GM12878 (cell line): Measurements from ENCODE around the gene UBE2O. TPM values are rescaled to one million over a fixed set of nuclear protein-coding genes. Genes with fewer than 3 reads are reported as not detected.

Experiments used
- ATAC-seq: fragments of 200-7000 bp; cut with Tn5 transposase; 3 replicates; pipeline ENCODE4 v1.9.1; 2020; ENCODE audit warnings: mild to moderate bottlenecking, moderate library complexity
- Bru-seq: library from RNA; stranded (reverse); fragments of 400-500 nt; gene quantifications from one replicate; lab custom pipeline; 2021; lab: Mats Ljungman, UMichigan
- BruChase-seq, 2 experiments: library from RNA; stranded (reverse); fragments of 400-500 nt; gene quantifications; one replicate each; lab custom pipeline; 2021; lab: Mats Ljungman, UMichigan
- BruUV-seq: library from RNA; stranded (reverse); fragments of 400-500 nt; replicated peaks from 2 replicates; lab custom pipeline; 2021; lab: Mats Ljungman, UMichigan
- CTCF ChIA-PET: fragments of 300-600 bp; sonication (Branson Sonifier 250); formaldehyde crosslinking; extraction: SDS; loops from one replicate; lab custom pipeline; 2021; ENCODE audit warnings: inconsistent platforms; lab: Yijun Ruan, JAX
- POLR2A ChIA-PET: fragments of 350-600 bp; formaldehyde crosslinking; extraction: SDS; loops from one replicate; lab custom pipeline; 2021; ENCODE audit warnings: inconsistent platforms; lab: Charles Lee
- RAD21 ChIA-PET: fragments of 300-600 bp; sonication (Branson Sonifier 250); formaldehyde crosslinking; loops from one replicate; lab custom pipeline; 2023; ENCODE audit warnings: antibody characterized with exemption; ENCODE audit not compliant: unreplicated experiment; lab: Charles Lee
- SMC1A ChIA-PET: fragments of 300-600 bp; sonication (Branson Sonifier 250); formaldehyde crosslinking; loops from one replicate; lab custom pipeline; 2023; ENCODE audit not compliant: unreplicated experiment, uncharacterized antibody; lab: Charles Lee
- DNase-seq: peaks from one replicate; pipeline ENCODE4 v3.0.0-alpha.2; 2011; ENCODE audit warnings: low read depth, low spot score
- FAIRE-seq: peaks from 3 replicates; lab custom pipeline; 2011; peaks lifted over from hg19 to GRCh38; lab: Jason Lieb, UNC
- H2AFZ ChIP-seq: 2 replicates; pipeline ENCODE4 v1.6.0; 2011; ENCODE audit warnings: low read depth, low read length, control low read depth; ENCODE audit not compliant: control insufficient read depth
- H3K27ac ChIP-seq: 2 replicates; pipeline ENCODE4 v1.5.1; 2011; ENCODE audit warnings: control low read depth; ENCODE audit not compliant: control insufficient read depth, insufficient read depth
- H3K27me3 ChIP-seq, 2 experiments: replicated peaks in 1 of 2; 2 replicates each; pipeline versions ENCODE4 v1.6.0 to v1.6.1; 2011; ENCODE audit warnings: low read length in 1 of 2; ENCODE audit not compliant: control insufficient read depth in 2 of 2, insufficient read depth in 2 of 2
- H3K36me3 ChIP-seq, 2 experiments: 2 replicates each; pipeline ENCODE4 v1.5.1; 2011; ENCODE audit warnings: low read length in 1 of 2; ENCODE audit not compliant: control insufficient read depth in 2 of 2, insufficient read depth in 2 of 2
- H3K4me1 ChIP-seq: 2 replicates; pipeline ENCODE4 v1.6.1; 2011; ENCODE audit warnings: mild to moderate bottlenecking, low read length, moderate library complexity, mixed read lengths; ENCODE audit not compliant: control insufficient read depth, insufficient read depth
- H3K4me2 ChIP-seq: 2 replicates; pipeline ENCODE4 v1.6.0; 2011; ENCODE audit warnings: control low read depth; ENCODE audit not compliant: control insufficient read depth, insufficient read depth
- H3K4me3 ChIP-seq: fragments of 200-600 bp; sonication (generic); 2 replicates; pipeline ENCODE4 v1.5.1; 2016
- H3K79me2 ChIP-seq: 2 replicates; pipeline ENCODE4 v1.6.0; 2011; ENCODE audit warnings: low read length; ENCODE audit not compliant: control insufficient read depth, insufficient read depth
- H3K9ac ChIP-seq: 2 replicates; pipeline ENCODE4 v1.8.0; 2011; ENCODE audit warnings: low read length, control low read depth, mixed read lengths; ENCODE audit not compliant: control insufficient read depth, insufficient read depth
- H3K9me3 ChIP-seq: replicated peaks from 3 replicates; pipeline ENCODE4 v1.5.1; 2011; ENCODE audit warnings: mild to moderate bottlenecking, low read length; ENCODE audit not compliant: control insufficient read depth, insufficient read depth
- H4K20me1 ChIP-seq: 2 replicates; pipeline ENCODE4 v1.6.0; 2011; ENCODE audit not compliant: control insufficient read depth, insufficient read depth
- BRCA1 ChIP-seq: IDR thresholded peaks from 2 replicates; pipeline ENCODE4 v1.6.1; 2011; ENCODE audit warnings: low read depth, low read length, improper control_type of control experiment
- EGR1 ChIP-seq, 2 experiments: IDR thresholded peaks; 1 replicate in 1 of 2; 2 replicates in 1 of 2; pipeline ENCODE4 v1.6.1; 2011 to 2012; ENCODE audit warnings: low read depth in 2 of 2, low read length in 2 of 2, borderline replicate concordance in 1 of 2, mild to moderate bottlenecking in 1 of 2, moderate library complexity in 1 of 2
- MTA3 ChIP-seq: IDR thresholded peaks from 2 replicates; pipeline ENCODE4 v1.6.1; 2012; ENCODE audit warnings: low read length, inconsistent platforms, borderline replicate concordance
- NFIC ChIP-seq: IDR thresholded peaks from 2 replicates; pipeline ENCODE4 v1.6.1; 2012; ENCODE audit warnings: low read depth, mild to moderate bottlenecking, inconsistent platforms, low read length, moderate library complexity
- NFXL1 ChIP-seq: fragments of 450-650 bp; IDR thresholded peaks from 2 replicates; pipeline ENCODE4 v1.6.1; 2017; ENCODE audit warnings: antibody characterized with exemption, mild to moderate bottlenecking, borderline replicate concordance
- NFYA ChIP-seq: IDR thresholded peaks from 2 replicates; pipeline ENCODE4 v1.6.1; 2011; ENCODE audit warnings: low read depth, mild to moderate bottlenecking, low read length, improper control_type of control experiment, borderline replicate concordance
- PBX3 ChIP-seq: IDR thresholded peaks from 2 replicates; pipeline ENCODE4 v1.6.1; 2011; ENCODE audit warnings: mild to moderate bottlenecking, low read depth, low read length, moderate library complexity; ENCODE audit not compliant: insufficient replicate concordance
- RELB ChIP-seq: fragments of 450-650 bp; IDR thresholded peaks from 2 replicates; pipeline ENCODE4 v1.6.1; 2017; ENCODE audit warnings: low read depth, mild to moderate bottlenecking, moderate library complexity
- ZNF274 ChIP-seq: IDR thresholded peaks from one replicate; pipeline ENCODE4 v1.8.0; 2011; ENCODE audit not compliant: insufficient read length, insufficient read depth
- ZZZ3 ChIP-seq: IDR thresholded peaks from 2 replicates; pipeline ENCODE4 v1.6.1; 2011; ENCODE audit warnings: low read depth; ENCODE audit not compliant: control insufficient read depth, insufficient read length
- WGBS: methylation state at CpG from one replicate; pipeline ENCODE4 v1.1.6; 2016; ENCODE audit warnings: low lambda C conversion rate; ENCODE audit not compliant: insufficient replicate concordance, insufficient coverage; ENCODE audit errors: missing lambda C conversion rate; 5-methylcytosine and 5-hydroxymethylcytosine counted together
- in situ Hi-C: fragments of 300-500 bp; cut with MboI; formaldehyde crosslinking; loops from 9 replicates; pipeline ENCODE4 v1.14.3; 2018; ENCODE audit warnings: mixed read lengths
- intact Hi-C: fragments of 100-400 bp; cut with micrococcal nuclease; formaldehyde crosslinking; loops from one replicate; pipeline ENCODE4 v1.14.2; 2022; ENCODE audit not compliant: unreplicated experiment
- long read RNA-seq, 2 experiments: library from polyadenylated mRNA; unstranded; transcript quantifications; one replicate each; pipeline ENCODE4 v2.0.0, GENCODE V29; 2019 to 2020
- polyA minus RNA-seq, 3 experiments: library from RNA; depleted of rRNA, polyadenylated mRNA; stranded (reverse); fragments of >200 nt; gene quantifications; 2 replicates each; pipeline ENCODE4 v1.2.3, GENCODE V29; 2011
- polyA plus RNA-seq, 11 experiments: library from polyadenylated mRNA; depleted of rRNA in 4 of 11; unstranded in 6 of 11; stranded (reverse) in 5 of 11; fragments of >200 nt; fragmentation: Nextera tagmentation in 4 of 11; fragmentation: Illumina TruSeq in 1 of 11; extraction: Ambion mirVana in 4 of 11; extraction: Trizol in 1 of 11; gene quantifications; 1 replicate in 1 of 11; 2 replicates in 10 of 11; pipeline versions ENCODE4 v1.2.1 to v1.2.3, GENCODE V29; 2011 to 2016; ENCODE audit warnings: inconsistent platforms in 2 of 11, missing spikeins in 2 of 11, low read depth in 1 of 11
- total RNA-seq, 4 experiments: library from RNA; depleted of rRNA in 3 of 4; stranded (reverse); fragments of >200 nt in 3 of 4; fragmentation: Illumina TruSeq in 1 of 4; extraction: Trizol in 1 of 4; gene quantifications; 2 replicates each; pipeline versions ENCODE4 v1.2.1 to v1.2.3, GENCODE V29; 2013 to 2021

The UBE2O gene
- 34.7 and 38.9 TPM in 2 replicates for total RNA-seq (2013; cell fraction: nucleolus; rRNA removed)
- total RNA-seq (2014; rRNA removed) (13.4 and 17.8 TPM in 2 replicates), total RNA-seq (2014; rRNA removed; fragmentation: Illumina TruSeq; extraction: Trizol) (10.3 and 12.4 TPM in 2 replicates), total RNA-seq (2021) (35.2 and 39.0 TPM in 2 replicates), polyA plus RNA-seq (2011; rRNA removed) (5.7 and 11.1 TPM in 2 replicates), polyA plus RNA-seq (2014; fragmentation: Illumina TruSeq; extraction: Trizol) (10.1 and 18.1 TPM in 2 replicates), polyA plus RNA-seq (2014; fragmentation: Nextera tagmentation; extraction: Ambion mirVana) (1 to 10 TPM; 2.1 to 3.0 TPM), polyA plus RNA-seq (2014; rRNA removed) (14.5 and 21.7 TPM in 2 replicates), polyA plus RNA-seq (2016; fragmentation: Nextera tagmentation; extraction: Ambion mirVana) (10 to 100 TPM; 13.7 to 15.5 TPM), polyA minus RNA-seq (2011; rRNA and poly(A)+ RNA removed) (48.9 and 93.6 TPM in 2 replicates), Bru-seq, nascent RNA (percentile 72 among the genes with signal in this experiment), BruChase-seq, experiment 1, labeled RNA remaining after a 6-hour chase (percentile 76 among the genes with signal in this experiment), BruChase-seq, experiment 2, labeled RNA remaining after a 2-hour chase (percentile 73 among the genes with signal in this experiment)
- 7.4 TPM for polyA plus RNA-seq (2011; ENCODE audit: low read depth)
- polyA plus RNA-seq (2011; cell fraction: cytosol; rRNA removed): 11.0 and 15.8 TPM in 2 replicates
- 34.1 and 40.7 TPM in 2 replicates for polyA plus RNA-seq (2011; cell fraction: nucleus; rRNA removed)
- 15.5 and 18.7 TPM in 2 replicates for polyA plus RNA-seq (2012)
- 13.2 and 13.6 TPM in 2 replicates for polyA minus RNA-seq (2011; cell fraction: cytosol; rRNA and poly(A)+ RNA removed)
- polyA minus RNA-seq (2011; cell fraction: nucleus; rRNA and poly(A)+ RNA removed): 8.6 and 14.3 TPM in 2 replicates
- long read RNA-seq, experiment 1, full-length matches to known transcripts: 2 of 3 reads
- long read RNA-seq, experiment 1, partial matches to known transcripts: 0 of 3 reads
- long read RNA-seq, experiment 1, other reads (novel, unspliced or antisense): 1 of 3 reads
- long read RNA-seq, experiment 2, partial matches to known transcripts: 1 of 3 reads
- long read RNA-seq, experiment 2, other reads (novel, unspliced or antisense): 2 of 3 reads

GRCh38 chr17:76452660-76453430, at the start of gene UBE2O:
UBE2O (minus strand) TSS chr17:76453152; CDS start chr17:76453141, 11 bp downstream.
- Histone ChIP-seq H3K9ac (peak within 1 kb of the TSS; percentile 77), H2AFZ (peak within 1 kb of the TSS; percentile 85), H3K4me3 (peak within 1 kb of the TSS; percentile 88), H3K4me1 (peaks cover 6% of the 10 kb centered on the region), H3K9me3 (no peaks in the 10 kb centered on the region), H3K27ac (peak within 1 kb of the TSS; percentile 72), H3K36me3 (no peaks in the 10 kb centered on the region), H3K4me2 (peak within 1 kb of the TSS; percentile 93), H3K27me3 (no peaks in the 10 kb centered on the region), H3K79me2 (peaks cover 48% of the 10 kb centered on the region), H4K20me1 (0 out of 2 replicates have a peak, but pooled peaks cover 2% of the 10 kb centered on the region)
- peak; percentile 95 for ATAC-seq
- DNase-seq: no peak
- no TSS peak for BruUV-seq
- SMC1A ChIA-PET: interaction anchor here (1.0 to 2.5 kb wide), 7 partner anchors 8 to 219 kb away, joined by 3 to 7 read pairs (median 3); partner anchors contain the start of gene RHBDF2
- in situ Hi-C loops: no loop called here
- FAIRE-seq: no peak
- intact Hi-C loops: no loop called here
- RAD21 ChIA-PET: interaction anchor here (0.8 kb wide), 1 partner anchor 55 kb away, joined by 3 read pairs; no protein-coding TSS in a partner anchor
- 1% methylated on average over 53 of the region's 101 CpGs for WGBS
- CTCF ChIA-PET: interaction anchor here (0.8 to 2.0 kb wide), 8 partner anchors 8 to 99 kb away, joined by 3 to 9 read pairs (median 4); partner anchors contain the start of gene PRPSAP1
- POLR2A ChIA-PET: interaction anchor here (0.5 to 1.1 kb wide), 3 partner anchors 30 to 670 kb away, joined by 3 read pairs; no protein-coding TSS in a partner anchor
- TF ChIP-seq BRCA1 (no peak), EGR1 (IDR thresholded peaks at IDR 0.05; ENCODE audit: borderline replicate concordance in 1 of 2, low read depth in 2 of 2, low read length in 2 of 2) (peak; percentile 16 to 82; a peak in 1 of 3 replicates), PBX3 (no peak), ZNF274 (no peak), NFIC (no peak), NFXL1 (0 out of 2 replicates have a peak, but pooled peaks have one; percentile 65), NFYA (no peak), ZZZ3 (no peak), RELB (no peak), MTA3 (no peak)
